ENCODE data around the gene TRIP13.
"Not testable (repeated sequence)": the region's sequence is repeated elsewhere in the genome, so short reads cannot be mapped to it uniquely, and the experiment has no call there.

Gene TRIP13

GRCh38 chr5:872301-872700, 20.4 kb upstream of the TRIP13 start:
- no peak for DNase-seq (ENCODE audit: low read depth)

- DNase-seq (ENCODE audit: low read depth): no peak
Measured at GRCh38 chr5:873328-873727, 19.4 kb upstream of the TRIP13 start.

GRCh38 chr5:875931-876330, 16.8 kb upstream of the TRIP13 start:
- DNase-seq (ENCODE audit: low read depth): no peak

- no peak for DNase-seq (ENCODE audit: low read depth)
Measured at GRCh38 chr5:876398-877365, 16.0 kb upstream of the TRIP13 start.

GRCh38 chr5:878125-878524, 14.6 kb upstream of the TRIP13 start:
- no peak for DNase-seq (ENCODE audit: low read depth)

- not testable (repeated sequence) for DNase-seq (ENCODE audit: low read depth)
Measured at GRCh38 chr5:878677-879076, 14.0 kb upstream of the TRIP13 start.

GRCh38 chr5:880816-881550, 11.7 kb upstream of the TRIP13 start:
- no peak for DNase-seq (ENCODE audit: low read depth)

- no peak for DNase-seq (ENCODE audit: low read depth)
Measured at GRCh38 chr5:881551-881935, 11.1 kb upstream of the TRIP13 start.

- DNase-seq (ENCODE audit: low read depth): no peak
Measured at GRCh38 chr5:882253-883183, 10.2 kb upstream of the TRIP13 start.

GRCh38 chr5:883475-884181, 9.1 kb upstream of the TRIP13 start:
- DNase-seq (ENCODE audit: low read depth): no peak

GRCh38 chr5:884345-885126, 8.1 kb upstream of the TRIP13 start:
- no peak for DNase-seq (ENCODE audit: low read depth)

GRCh38 chr5:885127-885442, 7.6 kb upstream of the TRIP13 start:
- no peak for DNase-seq (ENCODE audit: low read depth)

- no peak for DNase-seq (ENCODE audit: low read depth)
Measured at GRCh38 chr5:885529-885928, 7.2 kb upstream of the TRIP13 start.

GRCh38 chr5:886036-886435, 6.6 kb upstream of the TRIP13 start:
- DNase-seq (ENCODE audit: low read depth): no peak

GRCh38 chr5:886716-887325, 5.9 kb upstream of the TRIP13 start:
- no peak for DNase-seq (ENCODE audit: low read depth)

- no peak for DNase-seq (ENCODE audit: low read depth)
Measured at GRCh38 chr5:887947-888637, 4.6 kb upstream of the TRIP13 start.

GRCh38 chr5:888638-889035, 4.0 kb upstream of the TRIP13 start:
- no peak for DNase-seq (ENCODE audit: low read depth)

GRCh38 chr5:889075-889710, 3.5 kb upstream of the TRIP13 start:
- DNase-seq (ENCODE audit: low read depth): no peak

GRCh38 chr5:891117-891836, 1.4 kb upstream of the TRIP13 start:
- no peak for DNase-seq (ENCODE audit: low read depth)

All from stimulated activated CD8-positive, alpha-beta memory T cell treated with anti-CD3 and anti-CD28 coated beads, Interleukin-15, amount 100 ng/mL, for 1 hour (primary cell).